K562 (cell line): ENCODE data around the gene CDK4. TPM values are rescaled to one million over a fixed set of nuclear protein-coding genes. Genes with fewer than 3 reads are reported as not detected.

Source experiments
- CHD2 ChIP-seq: IDR thresholded peaks from 2 replicates; pipeline ENCODE4 v1.6.1; 2011; ENCODE audit warnings: low read depth, low read length
- HDAC3 ChIP-seq: fragments of 450-650 bp; IDR thresholded peaks from 2 replicates; pipeline ENCODE4 v1.6.1; 2018; ENCODE audit warnings: borderline replicate concordance, mild to moderate bottlenecking, moderate library complexity; ENCODE audit not compliant: partially characterized antibody
- STAT5B ChIP-seq: fragments of 250-450 bp; sonication (Bioruptor Pico); IDR thresholded peaks from 2 replicates; pipeline ENCODE4 v1.8.0; 2021; ENCODE audit warnings: mild to moderate bottlenecking, inconsistent platforms
- TAL1 ChIP-seq: fragments of 450-650 bp; IDR thresholded peaks from 2 replicates; pipeline ENCODE4 v1.6.1; 2016; ENCODE audit warnings: mild to moderate bottlenecking
- ZNF24 ChIP-seq: fragments of 450-650 bp; IDR thresholded peaks from 2 replicates; pipeline ENCODE4 v1.6.1; 2016
- polyA plus RNA-seq, 8 experiments: library from polyadenylated mRNA; depleted of rRNA in 4 of 8; stranded (reverse) in 5 of 8; unstranded in 3 of 8; fragments of >200 nt; fragmentation: Nextera tagmentation in 2 of 8; fragmentation: Illumina TruSeq in 1 of 8; extraction: Ambion mirVana in 2 of 8; extraction: Trizol in 1 of 8; gene quantifications; 2 replicates each; pipeline versions ENCODE4 v1.2.1 to v1.2.3, GENCODE V29; 2011 to 2014; ENCODE audit warnings: inconsistent platforms in 1 of 8, missing spikeins in 1 of 8
- total RNA-seq, 7 experiments: library from RNA; depleted of rRNA in 6 of 7; stranded (reverse); fragments of >200 nt in 6 of 7; fragmentation: Illumina TruSeq in 2 of 7; extraction: Trizol in 2 of 7; gene quantifications; 2 replicates each; pipeline versions ENCODE4 v1.2.1 to v1.2.3, GENCODE V29; 2011 to 2021; ENCODE audit warnings: low replicate concordance in 1 of 7
- TF ChIP-seq, protein P1 (sequence below): sonication (generic); formaldehyde crosslinking; IDR thresholded peaks from 2 replicates; pipeline ENCODE4 v1.8.1; 2023; ENCODE audit warnings: mild to moderate bottlenecking, missing genetic modification reagents
- TF ChIP-seq, protein P2 (sequence below), 2 experiments: fragments of 250-450 bp in 1 of 2; fragments of 450-650 bp in 1 of 2; sonication (Bioruptor Pico) in 1 of 2; IDR thresholded peaks; 2 replicates each; pipeline versions ENCODE4 v1.6.1 to v1.8.0; 2016 to 2021; ENCODE audit warnings: mild to moderate bottlenecking in 2 of 2, moderate library complexity in 2 of 2, missing compliant biosample characterization in 1 of 2, missing genetic modification characterization in 1 of 2
- TF ChIP-seq, protein P3 (sequence below): fragments of 250-450 bp; sonication (Bioruptor Pico); IDR thresholded peaks from 2 replicates; pipeline ENCODE4 v1.4.0; 2020

Gene CDK4
- total and polyA plus RNA-seq, 9 of the 15 experiments (the other 6 are each of a cell fraction or from before 2014, with no cell fraction given), result 37.8 to 436 (median 238) TPM

DNA sequence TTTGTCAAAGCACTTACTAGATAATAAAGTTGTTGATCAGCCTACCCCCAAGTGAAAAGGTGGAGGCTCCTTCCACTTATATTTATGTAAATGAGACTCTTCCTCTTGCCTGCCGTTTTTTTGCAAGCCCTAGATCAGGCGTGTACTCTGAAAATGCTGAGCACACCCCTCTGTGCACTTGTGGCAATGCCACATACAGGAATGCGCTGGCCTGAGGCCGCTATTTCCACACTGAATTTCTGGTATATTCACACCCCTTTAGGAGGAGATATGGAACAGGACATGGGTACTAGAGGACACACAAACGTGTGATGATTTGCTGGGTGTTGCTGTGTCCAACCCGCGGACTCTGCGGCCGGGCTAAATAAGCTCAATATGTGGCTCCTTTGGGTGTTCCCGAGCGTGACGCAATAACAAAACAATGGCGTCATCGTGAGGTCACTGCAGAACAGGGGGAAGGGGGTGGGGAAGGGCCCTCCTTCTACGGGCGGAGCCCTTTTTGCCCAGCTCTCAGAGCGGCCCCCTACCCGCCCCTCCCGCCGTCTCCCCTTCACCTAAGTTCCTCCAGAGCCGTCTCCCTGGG, 7.8 kb downstream of the CDK4 start (continued):
- TF ChIP-seq, protein P1, sequence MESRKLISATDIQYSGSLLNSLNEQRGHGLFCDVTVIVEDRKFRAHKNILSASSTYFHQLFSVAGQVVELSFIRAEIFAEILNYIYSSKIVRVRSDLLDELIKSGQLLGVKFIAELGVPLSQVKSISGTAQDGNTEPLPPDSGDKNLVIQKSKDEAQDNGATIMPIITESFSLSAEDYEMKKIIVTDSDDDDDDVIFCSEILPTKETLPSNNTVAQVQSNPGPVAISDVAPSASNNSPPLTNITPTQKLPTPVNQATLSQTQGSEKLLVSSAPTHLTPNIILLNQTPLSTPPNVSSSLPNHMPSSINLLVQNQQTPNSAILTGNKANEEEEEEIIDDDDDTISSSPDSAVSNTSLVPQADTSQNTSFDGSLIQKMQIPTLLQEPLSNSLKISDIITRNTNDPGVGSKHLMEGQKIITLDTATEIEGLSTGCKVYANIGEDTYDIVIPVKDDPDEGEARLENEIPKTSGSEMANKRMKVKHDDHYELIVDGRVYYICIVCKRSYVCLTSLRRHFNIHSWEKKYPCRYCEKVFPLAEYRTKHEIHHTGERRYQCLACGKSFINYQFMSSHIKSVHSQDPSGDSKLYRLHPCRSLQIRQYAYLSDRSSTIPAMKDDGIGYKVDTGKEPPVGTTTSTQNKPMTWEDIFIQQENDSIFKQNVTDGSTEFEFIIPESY, result peak; percentile 96
- TF ChIP-seq TAL1 (no peak), HDAC3 (no peak), STAT5B (no peak), ZNF24 (no peak), CHD2 (no peak; the same call in 1 of the 2 replicates)
- TF ChIP-seq, protein P2, sequence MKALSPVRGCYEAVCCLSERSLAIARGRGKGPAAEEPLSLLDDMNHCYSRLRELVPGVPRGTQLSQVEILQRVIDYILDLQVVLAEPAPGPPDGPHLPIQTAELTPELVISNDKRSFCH (CRISPR knock-in tag; IDR thresholded peaks at IDR 0.05), result no peak
- TF ChIP-seq, protein P2 (tag; IDR thresholded peaks at IDR 0.05), result no peak
- TF ChIP-seq, protein P3, sequence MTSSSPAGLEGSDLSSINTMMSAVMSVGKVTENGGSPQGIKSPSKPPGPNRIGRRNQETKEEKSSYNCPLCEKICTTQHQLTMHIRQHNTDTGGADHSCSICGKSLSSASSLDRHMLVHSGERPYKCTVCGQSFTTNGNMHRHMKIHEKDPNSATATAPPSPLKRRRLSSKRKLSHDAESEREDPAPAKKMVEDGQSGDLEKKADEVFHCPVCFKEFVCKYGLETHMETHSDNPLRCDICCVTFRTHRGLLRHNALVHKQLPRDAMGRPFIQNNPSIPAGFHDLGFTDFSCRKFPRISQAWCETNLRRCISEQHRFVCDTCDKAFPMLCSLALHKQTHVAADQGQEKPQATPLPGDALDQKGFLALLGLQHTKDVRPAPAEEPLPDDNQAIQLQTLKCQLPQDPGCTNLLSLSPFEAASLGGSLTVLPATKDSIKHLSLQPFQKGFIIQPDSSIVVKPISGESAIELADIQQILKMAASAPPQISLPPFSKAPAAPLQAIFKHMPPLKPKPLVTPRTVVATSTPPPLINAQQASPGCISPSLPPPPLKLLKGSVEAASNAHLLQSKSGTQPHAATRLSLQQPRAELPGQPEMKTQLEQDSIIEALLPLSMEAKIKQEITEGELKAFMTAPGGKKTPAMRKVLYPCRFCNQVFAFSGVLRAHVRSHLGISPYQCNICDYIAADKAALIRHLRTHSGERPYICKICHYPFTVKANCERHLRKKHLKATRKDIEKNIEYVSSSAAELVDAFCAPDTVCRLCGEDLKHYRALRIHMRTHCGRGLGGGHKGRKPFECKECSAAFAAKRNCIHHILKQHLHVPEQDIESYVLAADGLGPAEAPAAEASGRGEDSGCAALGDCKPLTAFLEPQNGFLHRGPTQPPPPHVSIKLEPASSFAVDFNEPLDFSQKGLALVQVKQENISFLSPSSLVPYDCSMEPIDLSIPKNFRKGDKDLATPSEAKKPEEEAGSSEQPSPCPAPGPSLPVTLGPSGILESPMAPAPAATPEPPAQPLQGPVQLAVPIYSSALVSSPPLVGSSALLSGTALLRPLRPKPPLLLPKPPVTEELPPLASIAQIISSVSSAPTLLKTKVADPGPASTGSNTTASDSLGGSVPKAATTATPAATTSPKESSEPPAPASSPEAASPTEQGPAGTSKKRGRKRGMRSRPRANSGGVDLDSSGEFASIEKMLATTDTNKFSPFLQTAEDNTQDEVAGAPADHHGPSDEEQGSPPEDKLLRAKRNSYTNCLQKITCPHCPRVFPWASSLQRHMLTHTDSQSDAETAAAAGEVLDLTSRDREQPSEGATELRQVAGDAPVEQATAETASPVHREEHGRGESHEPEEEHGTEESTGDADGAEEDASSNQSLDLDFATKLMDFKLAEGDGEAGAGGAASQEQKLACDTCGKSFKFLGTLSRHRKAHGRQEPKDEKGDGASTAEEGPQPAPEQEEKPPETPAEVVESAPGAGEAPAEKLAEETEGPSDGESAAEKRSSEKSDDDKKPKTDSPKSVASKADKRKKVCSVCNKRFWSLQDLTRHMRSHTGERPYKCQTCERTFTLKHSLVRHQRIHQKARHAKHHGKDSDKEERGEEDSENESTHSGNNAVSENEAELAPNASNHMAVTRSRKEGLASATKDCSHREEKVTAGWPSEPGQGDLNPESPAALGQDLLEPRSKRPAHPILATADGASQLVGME, result no peak
